Caki2 (cell line): ENCODE data around the gene DOCK7. TPM values are rescaled to one million over a fixed set of nuclear protein-coding genes. Genes with fewer than 3 reads are reported as not detected.
A peak's percentile ranks its signal among the peaks of the same experiment; 100 is the strongest.
"Not testable (repeated sequence)": the region's sequence is repeated elsewhere in the genome, so short reads cannot be mapped to it uniquely, and the experiment has no call there.

ENCODE experiments used
- DNase-seq: peaks from one replicate; pipeline ENCODE4 v3.0.0-alpha.2; 2015; ENCODE audit warnings: low read depth
- in situ Hi-C: cut with HindIII; loops from 2 replicates; pipeline ENCODE4 v1.10.0; 2016; ENCODE audit warnings: low sequenced_read_pairs, low pct_unique_long_range_greater_than_20kb, mixed read lengths
- total RNA-seq: library from RNA; depleted of rRNA; stranded (reverse); fragments of >200 nt; shearing (Covaris generic); gene quantifications from 2 replicates; pipeline ENCODE4 v1.2.3, GENCODE V29; 2014; ENCODE audit warnings: low replicate concordance

Gene DOCK7
- total RNA-seq, 1 experiment from 2014 or later = 22.9 TPM

- DNase-seq = no peak
- in situ Hi-C loops = no loop called here
Measured at GRCh38 chr1:62643283-62643682, 44.9 kb downstream of the DOCK7 start.

- DNase-seq = no peak
- in situ Hi-C loops = no loop called here
Measured at GRCh38 chr1:62637392-62638105, 50.6 kb downstream of the DOCK7 start.

GRCh38 chr1:62628506-62628905, 59.7 kb downstream of the DOCK7 start:
- in situ Hi-C loops = no loop called here
- DNase-seq = no peak

- no peak for DNase-seq
- in situ Hi-C loops = no loop called here
Measured at GRCh38 chr1:62625415-62625814, 62.8 kb downstream of the DOCK7 start.

GRCh38 chr1:62621907-62622306, 66.3 kb downstream of the DOCK7 start:
- in situ Hi-C loops = no loop called here
- peak; percentile 83 for DNase-seq

- in situ Hi-C loops = no loop called here
- peak; percentile 40 for DNase-seq
Measured at GRCh38 chr1:62613890-62614289, 74.3 kb downstream of the DOCK7 start.

GRCh38 chr1:62613325-62613727, 74.9 kb downstream of the DOCK7 start:
- no peak for DNase-seq
- in situ Hi-C loops = no loop called here

GRCh38 chr1:62612770-62613169, 75.4 kb downstream of the DOCK7 start:
- in situ Hi-C loops = no loop called here
- DNase-seq = no peak

- in situ Hi-C loops, DNase-seq: not testable (repeated sequence)
Measured at GRCh38 chr1:62610588-62610987, 77.6 kb downstream of the DOCK7 start.

- DNase-seq = no peak
- in situ Hi-C loops = no loop called here
Measured at GRCh38 chr1:62608905-62609304, 79.3 kb downstream of the DOCK7 start.

- no peak for DNase-seq
- in situ Hi-C loops = no loop called here
Measured at GRCh38 chr1:62601457-62601856, 86.7 kb downstream of the DOCK7 start.

GRCh38 chr1:62599044-62599443, 89.1 kb downstream of the DOCK7 start:
- in situ Hi-C loops = no loop called here
- no peak for DNase-seq

- in situ Hi-C loops = no loop called here
- DNase-seq = no peak
Measured at GRCh38 chr1:62597281-62597680, 90.9 kb downstream of the DOCK7 start, which contains the start of gene ANGPTL3. Gene ANGPTL3, plus strand, starts transcription at chr1:62597520. Its CDS starts 47 bp downstream, at chr1:62597567.

- in situ Hi-C loops = no loop called here
- no peak for DNase-seq
Measured at GRCh38 chr1:62595647-62596046, 92.5 kb downstream of the DOCK7 start.

GRCh38 chr1:62593825-62594394, 94.3 kb downstream of the DOCK7 start:
- DNase-seq = no peak
- in situ Hi-C loops = no loop called here

- in situ Hi-C loops = no loop called here
- DNase-seq = no peak
Measured at GRCh38 chr1:62590970-62591368, 97.2 kb downstream of the DOCK7 start.

GRCh38 chr1:62590255-62590969, 97.8 kb downstream of the DOCK7 start:
- in situ Hi-C loops = no loop called here

GRCh38 chr1:62589321-62589720, 98.9 kb downstream of the DOCK7 start:
- in situ Hi-C loops = no loop called here
- no peak for DNase-seq

More at GRCh38 chr1:62590255-62590969, 97.8 kb downstream of the DOCK7 start:
- no peak for DNase-seq

GRCh38 chr1:62588000-62588399, 100.2 kb downstream of the DOCK7 start:
- in situ Hi-C loops = no loop called here
- DNase-seq = no peak
